HG02970 (cell line): ENCODE measurements around the gene UBAP2.

Experiments
- ATAC-seq: cut with Tn5 transposase; IDR thresholded peaks from one replicate; pipeline ENCODE4 v1.9.1; 2021; ENCODE audit warnings: mild to moderate bottlenecking, moderate library complexity, moderate number of reproducible peaks; ENCODE audit not compliant: unreplicated experiment, low FRiP score

The UBAP2 gene

DNA sequence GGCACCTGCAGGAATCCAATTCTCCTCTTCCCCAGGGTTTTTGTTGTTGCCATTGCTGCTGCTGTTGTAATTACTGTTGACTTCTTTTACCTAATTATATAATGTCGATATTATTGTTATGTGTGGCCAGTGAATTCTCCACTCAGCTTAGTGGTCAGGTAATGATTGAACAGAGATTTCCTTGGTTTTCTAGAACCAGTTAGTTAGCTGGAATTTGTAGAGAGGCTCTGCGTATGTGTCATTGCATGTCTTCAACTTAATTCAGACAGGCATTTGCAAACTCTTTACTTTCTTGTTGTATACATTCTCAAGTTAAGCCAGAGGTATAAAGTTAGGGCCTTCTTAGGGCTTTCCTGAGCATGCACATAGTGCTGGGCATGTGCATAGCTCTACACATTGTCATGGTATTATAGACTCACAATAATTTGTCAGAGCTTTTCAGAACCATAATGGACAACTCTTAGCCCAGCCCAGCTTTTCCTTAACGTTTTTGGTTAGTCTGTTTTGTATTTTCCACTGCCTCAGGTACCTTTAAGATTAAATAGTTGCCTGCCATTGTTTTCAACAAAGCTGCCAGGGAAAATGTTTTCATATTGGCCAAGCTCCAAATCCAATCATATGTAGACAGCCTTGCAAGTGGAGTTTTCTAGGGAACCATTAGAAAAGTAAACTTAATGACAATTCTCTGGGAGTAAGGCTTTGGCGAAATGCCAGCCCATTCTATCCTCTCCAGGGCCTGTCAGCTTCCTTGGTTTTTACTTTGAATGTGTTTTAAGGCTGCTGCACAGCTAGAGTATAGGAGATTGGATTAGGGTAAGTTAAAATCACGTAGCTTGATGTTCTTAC lies 163.6 kb downstream of the UBAP2 start:
- ATAC-seq: no peak

DNA sequence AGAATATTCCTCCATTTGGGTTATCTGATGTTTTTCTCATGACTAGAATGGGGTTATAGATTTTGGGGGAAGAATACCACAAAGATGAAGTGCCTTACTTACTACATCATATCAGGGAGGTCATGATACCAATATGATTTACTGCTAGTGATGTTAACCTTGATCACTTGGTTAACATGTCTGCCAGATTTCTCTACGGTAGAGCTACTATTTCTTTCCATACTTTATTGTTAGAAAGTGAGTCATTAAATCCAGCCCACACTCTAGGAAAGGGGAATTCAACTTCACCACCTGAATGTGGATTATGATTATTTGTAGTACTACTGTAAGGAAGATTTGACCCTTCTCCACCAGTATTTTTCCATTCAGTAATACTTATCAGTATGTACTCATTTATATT lies 167.1 kb downstream of the UBAP2 start:
- no peak for ATAC-seq

DNA sequence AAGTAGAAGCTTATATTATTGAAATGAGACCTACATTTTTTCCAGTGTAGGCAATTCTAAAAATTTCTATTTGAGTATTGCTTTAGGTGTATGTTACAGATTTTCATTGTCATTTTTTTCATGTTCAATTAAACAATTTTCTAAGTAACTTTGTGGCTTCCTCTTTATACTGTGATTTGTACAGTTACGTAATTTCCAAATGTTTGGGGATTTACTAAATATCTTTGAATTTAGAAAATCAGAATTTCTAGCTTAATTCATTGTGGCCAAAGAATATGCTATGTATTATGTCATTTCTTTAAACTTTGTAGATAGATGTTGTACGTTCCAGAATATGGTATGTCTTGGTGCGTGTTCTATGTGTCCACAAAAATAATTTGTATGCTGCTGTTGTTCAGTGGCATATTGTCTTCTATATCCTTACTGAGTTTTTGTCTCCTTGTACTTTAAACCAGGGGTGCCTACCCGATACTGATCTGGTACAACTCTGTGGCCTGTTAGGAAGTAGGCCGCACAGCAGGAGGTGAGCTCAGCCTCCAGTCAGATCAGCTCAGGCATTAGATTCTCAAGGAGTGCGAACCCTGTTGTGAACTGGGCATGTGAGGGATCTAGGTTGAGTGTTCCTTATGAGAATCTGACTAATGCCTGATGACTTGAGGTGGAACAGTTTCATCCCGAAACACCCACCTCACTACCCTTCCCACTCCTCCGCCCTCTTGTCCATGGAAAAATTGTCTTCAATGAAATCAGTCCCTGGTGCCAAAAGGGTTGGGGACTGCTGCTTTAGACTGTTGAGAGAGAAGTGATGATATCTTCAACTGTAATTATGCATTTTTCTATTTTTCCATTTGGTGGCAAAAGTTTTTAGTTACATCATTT lies 168.2 kb downstream of the UBAP2 start:
- no peak for ATAC-seq

DNA sequence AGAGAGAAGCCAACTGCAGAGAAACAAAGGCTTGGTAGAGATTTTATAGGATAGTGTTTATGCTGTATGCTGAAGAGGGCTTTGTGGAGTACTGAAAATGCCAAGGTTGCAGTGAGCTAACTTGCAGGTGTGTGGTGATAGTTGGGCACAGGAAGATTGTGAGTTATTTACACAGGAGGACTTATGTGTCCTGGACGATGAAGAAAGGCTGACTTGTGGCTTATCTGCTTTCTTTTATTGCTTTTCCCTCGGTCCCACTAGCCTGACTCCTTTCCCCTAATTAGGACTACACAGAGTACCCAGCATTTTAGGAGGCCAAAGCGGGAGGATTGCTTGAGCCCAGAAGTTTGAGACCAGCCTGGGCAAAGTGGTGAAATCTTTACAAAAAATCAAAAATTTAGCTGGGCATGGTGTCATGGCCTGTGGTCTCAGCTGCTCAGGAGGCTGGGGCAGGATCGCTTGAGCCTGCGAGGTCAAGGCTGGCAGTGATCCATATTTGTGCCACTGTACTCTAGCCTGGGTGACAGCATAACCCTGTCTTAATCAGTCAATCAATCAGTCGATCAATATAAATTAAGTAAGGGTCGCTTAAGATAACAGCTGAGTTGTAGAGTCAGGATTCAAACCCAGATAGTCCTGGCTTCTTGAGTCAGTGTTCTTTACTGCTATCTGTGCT lies 169.9 kb downstream of the UBAP2 start:
- no peak for ATAC-seq

DNA sequence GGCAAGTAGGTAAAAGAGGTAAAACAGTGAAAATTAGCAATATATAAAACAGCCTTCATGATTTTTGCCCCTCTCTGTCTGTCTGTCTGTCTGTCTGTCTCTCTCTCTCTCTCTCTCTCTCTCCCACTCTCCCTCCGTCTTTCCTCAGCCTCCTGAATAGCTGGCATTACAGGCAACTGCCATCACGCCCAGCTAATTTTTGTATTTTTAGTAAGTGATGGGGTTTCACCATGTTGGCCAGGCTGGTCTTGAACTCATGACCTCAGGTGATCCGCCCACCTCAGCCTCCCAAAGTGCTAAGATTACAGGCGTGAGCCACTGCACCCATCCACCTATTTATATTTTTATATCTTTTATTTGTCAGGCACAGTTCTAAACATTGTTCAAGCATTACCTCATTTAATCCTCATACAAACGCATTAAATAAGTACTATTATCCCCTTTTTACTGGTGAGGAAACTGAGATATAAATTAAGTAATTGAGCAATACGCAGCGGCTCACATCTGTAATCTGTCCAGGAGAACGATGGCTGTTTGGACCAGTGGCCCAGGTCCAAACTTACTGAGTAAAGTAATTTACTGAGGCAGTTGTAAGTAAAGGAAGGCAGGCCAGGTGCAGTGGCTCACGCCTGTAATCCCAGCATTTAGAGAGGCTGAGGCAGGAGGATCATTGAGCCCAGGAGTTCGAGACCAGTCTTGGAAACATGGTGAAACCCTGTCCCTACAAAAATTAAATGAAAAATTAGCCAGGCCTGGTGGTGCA lies 170.8 kb downstream of the UBAP2 start:
- no peak for ATAC-seq
